Pancreas (tissue), 10 donors: Measurements from ENCODE around the gene SMAD4. TPM values are rescaled to one million over a fixed set of nuclear protein-coding genes. Genes with fewer than 3 reads are reported as not detected.

ENCODE experiments used
- ATAC-seq, 4 donors: fragments of 200-7000 bp; cut with Tn5 transposase; one replicate each; pipeline versions ENCODE4 v1.8.0 to v1.9.1; 2020; ENCODE audit warnings: mild to moderate bottlenecking in 4 of 4, moderate library complexity in 4 of 4
- DNase-seq, 6 donors: peaks; one replicate each; pipeline ENCODE4 v3.0.0-alpha.2; 2020
- FAIRE-seq: peaks from 2 replicates; lab custom pipeline; 2012; peaks lifted over from hg19 to GRCh38; lab: Jason Lieb, UNC
- H3K27ac ChIP-seq, 4 donors: fragments of 200-600 bp; sonication (generic); 1 replicate in 3 of 4; 2 replicates in 1 of 4; pipeline versions ENCODE4 v1.5.0 to v1.8.0; 2020
- H3K27me3 ChIP-seq, 4 donors: fragments of 200-600 bp; one replicate each; pipeline ENCODE4 v1.8.0; 2021
- H3K36me3 ChIP-seq, 3 donors: fragments of 200-600 bp; sonication (generic) in 1 of 3; one replicate each; pipeline versions ENCODE4 v1.5.0 to v1.8.0; 2020 to 2021
- H3K4me1 ChIP-seq, 3 donors: fragments of 200-600 bp; one replicate each; pipeline ENCODE4 v1.8.0; 2021
- H3K4me3 ChIP-seq, 4 donors: fragments of 200-600 bp; sonication (generic) in 2 of 4; one replicate each; pipeline versions ENCODE4 v1.5.0 to v1.8.0; 2020 to 2021
- H3K9me3 ChIP-seq, 4 donors: fragments of 200-600 bp; one replicate each; pipeline ENCODE4 v1.8.0; 2021
- CTCF ChIP-seq, 4 donors: fragments of 200-600 bp; sonication (generic) in 3 of 4; IDR thresholded peaks; one replicate each; pipeline versions ENCODE4 v1.5.0 to v1.8.0; 2021; ENCODE audit warnings: antibody characterized with exemption in 4 of 4
- WGBS, 2 donors: extraction: QIAGEN DNeasy Blood & Tissue Kit; methylation state at CpG; one replicate each; pipeline ENCODE4 v1.1.7; 2013; 5-methylcytosine and 5-hydroxymethylcytosine counted together
- intact Hi-C, 3 donors: fragments of 100-400 bp; cut with DNase I; formaldehyde crosslinking; loops; one replicate each; pipeline versions ENCODE4 v1.11.1 to v1.14.2; 2022
- polyA plus RNA-seq, 2 donors: library from polyadenylated mRNA; stranded (reverse); fragments of 200-250 nt; gene quantifications; one replicate each; pipeline ENCODE4 v1.2.3, GENCODE V29; 2013
- total RNA-seq, 6 donors: library from RNA; stranded (reverse); fragmentation: NEBNext Ultra II Directional in 4 of 6; extraction: Animal tissue kit (Norgen Biotek cat#: 25700) in 4 of 6; gene quantifications; one replicate each; pipeline versions ENCODE4 v1.2.1 to v1.2.4, GENCODE V29; 2021 to 2023
- donor health status: healthy with polysubstance abuse.
- donor health status: DM: no; HTN: no; CAD: no; lungs with moderate emphysema.
- donor health status: DM: no; HTN: no; CAD: no.
- donor health status: control.
- donor health status: control.
- donor health status: Bipolar disorder and iron deficiency.
- donor health status: DM: yes; HTN: yes; CAD: no.
- donor health status: DM: no; HTN: no; CAD: no.
- donor health status: DM: no; HTN: no; CAD: no.
- donor health status: DM: yes; HTN: yes; CAD: no.

Gene SMAD4
- total RNA-seq (10 to 100 TPM; 41.8 to 77.6 (median 46.4) TPM), polyA plus RNA-seq (10 to 100 TPM in 1 of 2 donors, 1 to 10 TPM in 1; 8.6 to 17.3 TPM)

- no peak for TF ChIP-seq CTCF (IDR thresholded peaks at IDR 0.05)
- peak within 1 kb of the TSS; percentile 65 to 75 (median 72) for H3K4me3 ChIP-seq
- no peaks in the 10 kb centered on the region for H3K9me3 ChIP-seq
- H3K36me3 ChIP-seq: no peaks in the 10 kb centered on the region
- no peak for FAIRE-seq
- peak within 1 kb of the TSS; percentile 89 to 99 (median 98) for H3K27ac ChIP-seq
- H3K27me3 ChIP-seq: no peaks in the 10 kb centered on the region
- H3K4me1 ChIP-seq: peaks cover 11 to 20% (median 20%) of the 10 kb centered on the region in 3 donors
- peak; percentile 92 to 99 (median 94) for ATAC-seq
- intact Hi-C loops: no loop called here
- 0% methylated on average over 63 to 79 of the region's 79 CpGs for WGBS, 2 donors
- DNase-seq: peak; percentile 96 to 99 (median 98)
Observed at GRCh38 chr18:51029694-51030536, at the start of gene SMAD4. Gene SMAD4 (plus strand): TSS chr18:51030213. CDS start chr18:51047047, 16,834 bp downstream.

GRCh38 chr18:50981381-50981780, 48.6 kb upstream of the SMAD4 start:
- DNase-seq (no peak), FAIRE-seq (no peak), ATAC-seq (no peak)
- H3K27ac ChIP-seq: peak overlapping the region in 2 of 4 donors; percentile 12 to 32
- 36% methylated on average over 1 of the region's 1 CpG for WGBS, 2 donors
- no peaks in the 10 kb centered on the region for H3K9me3 ChIP-seq
- no peak overlapping the region for H3K4me3 ChIP-seq
- H3K27me3 ChIP-seq: no peaks in the 10 kb centered on the region
- TF ChIP-seq CTCF (IDR thresholded peaks at IDR 0.05): no peak
- H3K36me3 ChIP-seq: peaks cover 0 to 19% (median 1%) of the 10 kb centered on the region in 3 donors
- peaks cover 0 to 3% (median 0%) of the 10 kb centered on the region in 3 donors for H3K4me1 ChIP-seq
- intact Hi-C loops: no loop called here

GRCh38 chr18:50982086-50982801, 47.8 kb upstream of the SMAD4 start:
- no peaks in the 10 kb centered on the region for H3K27me3 ChIP-seq
- no peak overlapping the region for H3K4me3 ChIP-seq
- H3K9me3 ChIP-seq: no peaks in the 10 kb centered on the region
- TF ChIP-seq CTCF (IDR thresholded peaks at IDR 0.05): no peak
- DNase-seq (no peak), FAIRE-seq (no peak), ATAC-seq (no peak)
- H3K4me1 ChIP-seq: peaks cover 0 to 4% (median 0%) of the 10 kb centered on the region in 3 donors
- WGBS, 2 donors: 85 to 86% methylated on average over 8 of the region's 8 CpGs
- H3K27ac ChIP-seq: peak overlapping the region in 1 of 4 donors; percentile 8
- peaks cover 0 to 11% (median 0%) of the 10 kb centered on the region in 3 donors for H3K36me3 ChIP-seq
- intact Hi-C loops: no loop called here

GRCh38 chr18:50982802-50983179, 47.2 kb upstream of the SMAD4 start:
- H3K4me1 ChIP-seq: peaks cover 0 to 4% (median 0%) of the 10 kb centered on the region in 3 donors
- H3K9me3 ChIP-seq: no peaks in the 10 kb centered on the region
- peaks cover 0 to 5% (median 0%) of the 10 kb centered on the region in 3 donors for H3K36me3 ChIP-seq
- no peak for TF ChIP-seq CTCF (IDR thresholded peaks at IDR 0.05)
- intact Hi-C loops: no loop called here
- peak in 1 of 4 donors; percentile 28 for ATAC-seq
- no peaks in the 10 kb centered on the region for H3K27me3 ChIP-seq
- H3K27ac ChIP-seq: no peak overlapping the region
- DNase-seq: no peak
- 95 to 96% methylated on average over 3 of the region's 3 CpGs for WGBS, 2 donors
- FAIRE-seq: no peak
- H3K4me3 ChIP-seq: no peak overlapping the region
